ENCODE results near the gene PLET1.

GRCh38 chr11:112223754-112224532, 36.7 kb downstream of the PLET1 start:
- TF ChIP-seq TCF7L2 (IDR thresholded peaks at IDR 0.05; ENCODE audit: borderline replicate concordance, extremely low read depth, insufficient read depth, insufficient read length) (no peak), YY1 (IDR thresholded peaks at IDR 0.05; ENCODE audit: extremely low read depth, insufficient replicate concordance, low read depth, low read length) (no peak), CTCF (IDR thresholded peaks at IDR 0.05 in 2 of 3, conservative IDR thresholded peaks at IDR 0.05 in 1 of 3; ENCODE audit: borderline replicate concordance in 1 of 3, insufficient read depth in 1 of 3, low read depth in 2 of 3, low read length in 2 of 3) (no peak), CEBPB (IDR thresholded peaks at IDR 0.05; ENCODE audit: low read depth) (no peak), POLR2AphosphoS5 (IDR thresholded peaks at IDR 0.05; ENCODE audit: low read depth, low read length) (no peak), ZNF274 (IDR thresholded peaks at IDR 0.05; ENCODE audit: low read depth, low read length) (no peak), POLR2A (IDR thresholded peaks at IDR 0.05; ENCODE audit: borderline replicate concordance, extremely low read depth, insufficient read depth, insufficient read length) (no peak), ZBTB33 (IDR thresholded peaks at IDR 0.05; ENCODE audit: extremely low read depth, insufficient replicate concordance, low read length) (no peak)

Measured in HCT116 (cell line).